GM18907 (cell line): ENCODE data around the gene SAG.
"Not testable (repeated sequence)": the region's sequence is repeated elsewhere in the genome, so short reads cannot be mapped to it uniquely, and the experiment has no call there.

ENCODE experiments used
- ATAC-seq: cut with Tn5 transposase; IDR thresholded peaks from one replicate; pipeline ENCODE4 v1.9.1; 2021; ENCODE audit warnings: mild to moderate bottlenecking, moderate library complexity; ENCODE audit not compliant: unreplicated experiment

SAG gene

DNA sequence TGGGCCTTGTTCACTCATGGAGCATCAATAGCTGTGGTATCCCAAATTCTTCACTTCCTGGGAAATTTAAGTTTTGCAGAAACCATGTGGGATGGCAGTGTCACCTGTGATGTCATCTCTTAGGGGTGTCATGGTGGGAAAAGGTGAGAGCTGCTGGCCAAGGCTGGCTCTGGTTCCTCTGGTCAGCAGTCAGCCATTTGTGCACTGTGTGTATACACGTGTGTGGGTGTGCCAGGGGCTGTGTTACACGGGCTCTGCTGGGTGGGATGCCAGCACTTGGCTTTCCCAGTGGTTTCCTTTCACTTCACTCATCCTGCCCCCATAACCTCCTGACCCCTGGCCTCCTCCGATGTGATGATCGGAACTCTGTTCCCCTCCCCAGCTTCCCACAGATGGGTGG, 21.3 kb downstream of the SAG start:
- no peak for ATAC-seq

DNA sequence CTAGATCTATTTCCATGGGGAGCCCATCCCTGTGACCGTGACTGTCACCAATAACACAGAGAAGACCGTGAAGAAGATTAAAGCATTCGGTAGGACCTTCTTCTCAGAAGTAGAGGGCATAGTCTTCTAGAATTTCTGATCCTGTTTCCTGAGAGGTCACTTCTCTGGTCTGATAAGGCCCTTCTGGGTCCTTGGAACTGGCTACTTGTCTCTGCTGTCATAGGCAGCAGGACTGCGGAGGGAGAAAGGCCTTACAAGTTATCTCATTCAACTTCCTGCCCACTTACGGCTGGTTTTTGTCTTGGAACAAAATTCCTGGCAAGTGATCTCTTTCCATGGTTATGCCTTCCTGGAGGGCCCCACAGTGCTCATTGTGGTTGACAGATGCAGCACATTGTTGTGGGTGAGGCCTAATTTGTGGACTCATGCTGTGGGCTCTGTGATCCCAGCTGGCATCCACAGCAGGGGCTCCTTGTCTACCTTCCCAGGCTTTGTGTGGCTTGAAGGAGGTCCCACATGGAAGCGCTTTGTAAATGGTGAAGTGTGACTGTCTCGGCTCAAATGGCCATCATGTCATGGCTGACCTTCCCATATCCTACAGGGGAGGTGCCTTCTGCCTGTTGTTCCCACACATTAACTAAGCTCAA, 22.0 kb downstream of the SAG start:
- no peak for ATAC-seq

DNA sequence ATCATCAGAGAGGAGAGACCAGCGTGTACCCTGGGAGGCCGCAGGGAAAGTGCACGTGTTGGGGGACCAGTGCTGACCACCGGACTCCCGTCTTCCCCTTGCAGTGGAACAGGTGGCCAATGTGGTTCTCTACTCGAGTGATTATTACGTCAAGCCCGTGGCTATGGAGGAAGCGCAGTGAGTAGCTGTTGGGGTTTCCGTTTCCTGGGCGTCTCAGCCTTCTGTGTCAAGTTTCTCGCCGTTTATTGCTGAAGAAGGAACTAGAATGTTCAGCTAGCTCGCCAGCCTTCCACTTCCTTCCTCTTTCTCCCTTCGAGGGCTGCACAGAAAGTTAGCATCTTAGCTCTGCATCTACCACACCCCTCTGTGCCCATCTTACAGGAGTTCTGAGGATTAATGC, 23.9 kb downstream of the SAG start:
- ATAC-seq, result peak; percentile 85

DNA sequence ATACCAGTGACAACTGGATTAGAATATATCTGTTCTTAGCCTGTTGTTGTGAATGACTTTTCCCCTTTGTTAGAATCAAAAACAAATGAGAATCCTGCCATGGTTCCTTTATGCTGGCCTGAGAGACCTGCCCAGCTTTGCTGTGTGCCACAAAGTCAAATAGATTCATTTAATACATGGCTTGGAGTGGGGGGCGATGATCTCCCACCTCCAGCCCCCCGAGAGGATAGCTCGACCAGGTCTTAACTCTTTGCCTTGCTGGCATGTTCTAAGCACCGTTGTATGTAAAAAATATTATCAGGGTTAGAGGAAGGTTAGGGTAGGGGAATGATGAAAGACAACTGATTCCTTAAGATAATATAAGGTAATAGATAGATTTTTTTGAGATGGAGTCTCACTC, 24.5 kb downstream of the SAG start:
- no peak for ATAC-seq

DNA sequence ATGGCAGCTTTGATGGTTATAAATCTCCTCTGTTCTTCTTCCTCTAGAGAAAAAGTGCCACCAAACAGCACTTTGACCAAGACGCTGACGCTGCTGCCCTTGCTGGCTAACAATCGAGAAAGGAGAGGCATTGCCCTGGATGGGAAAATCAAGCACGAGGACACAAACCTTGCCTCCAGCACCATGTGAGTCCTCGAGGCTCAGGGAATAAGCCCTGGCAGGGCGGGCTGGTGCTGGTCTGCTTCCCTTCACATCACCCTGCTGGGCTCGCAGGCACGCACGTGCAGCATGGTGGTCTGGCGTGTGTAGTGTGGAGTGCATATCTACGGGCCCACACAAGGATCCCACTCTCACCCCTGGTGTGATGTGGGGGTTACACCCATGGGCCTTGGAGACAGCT, 27.3 kb downstream of the SAG start:
- no peak for ATAC-seq

DNA sequence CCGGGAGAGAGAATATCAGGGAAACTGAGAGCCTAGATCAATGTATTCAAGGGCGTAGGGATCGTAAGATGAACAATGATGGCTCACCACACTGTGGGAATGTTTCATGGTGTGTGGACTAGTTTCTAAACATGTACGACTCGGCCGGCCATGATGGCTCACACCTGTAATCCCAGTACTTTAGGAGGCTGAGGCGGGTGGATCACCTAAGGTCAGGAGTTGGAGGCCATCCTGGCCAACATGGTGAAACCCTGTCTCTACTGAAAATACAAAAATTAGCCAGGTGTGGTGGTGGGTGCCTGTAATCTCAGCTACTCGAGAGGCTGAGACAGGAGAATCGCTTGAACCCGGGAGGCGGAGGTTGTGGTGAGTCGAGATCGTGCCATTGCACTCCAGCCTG, 28.5 kb downstream of the SAG start:
- ATAC-seq, result not testable (repeated sequence)

DNA sequence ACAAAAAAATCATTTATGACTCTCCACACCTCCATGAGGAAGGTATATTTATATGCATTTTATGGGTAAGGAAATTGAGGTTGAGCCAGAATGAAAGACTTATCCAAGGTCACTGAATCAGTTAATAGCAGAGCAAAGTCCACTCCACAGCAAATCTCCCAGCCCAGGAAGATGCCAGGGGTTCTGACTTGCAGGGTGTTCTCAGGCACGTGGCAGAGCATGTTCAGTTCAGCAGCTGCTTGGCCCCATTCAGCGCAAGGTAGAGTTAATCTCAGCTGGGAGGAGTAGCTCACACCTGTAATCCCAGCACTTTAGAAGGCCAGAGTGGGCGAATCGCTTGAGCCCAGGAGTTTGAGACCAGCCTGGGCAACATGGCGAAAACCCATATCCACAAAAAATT, 28.9 kb downstream of the SAG start:
- ATAC-seq, result no peak

DNA sequence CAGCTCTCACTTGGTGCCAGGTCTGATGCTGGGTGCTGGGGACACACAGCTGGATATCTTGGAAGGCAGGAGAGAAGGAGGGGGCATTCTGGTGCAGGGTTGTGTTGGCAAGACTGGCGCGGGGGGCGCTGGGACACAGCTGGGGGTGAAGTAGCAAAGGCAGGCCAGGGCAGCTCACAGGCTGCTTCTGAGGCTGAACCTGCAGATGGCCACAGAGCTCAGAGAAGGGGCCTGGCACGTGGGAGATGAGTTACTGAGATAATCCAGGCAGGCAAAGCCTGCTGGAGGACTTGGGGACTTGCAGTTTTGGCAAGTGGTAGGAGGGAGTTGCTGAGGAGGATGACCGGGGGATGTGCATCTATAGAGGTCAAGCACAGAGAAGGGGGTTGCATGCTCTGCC, 30.4 kb downstream of the SAG start:
- ATAC-seq, result no peak

DNA sequence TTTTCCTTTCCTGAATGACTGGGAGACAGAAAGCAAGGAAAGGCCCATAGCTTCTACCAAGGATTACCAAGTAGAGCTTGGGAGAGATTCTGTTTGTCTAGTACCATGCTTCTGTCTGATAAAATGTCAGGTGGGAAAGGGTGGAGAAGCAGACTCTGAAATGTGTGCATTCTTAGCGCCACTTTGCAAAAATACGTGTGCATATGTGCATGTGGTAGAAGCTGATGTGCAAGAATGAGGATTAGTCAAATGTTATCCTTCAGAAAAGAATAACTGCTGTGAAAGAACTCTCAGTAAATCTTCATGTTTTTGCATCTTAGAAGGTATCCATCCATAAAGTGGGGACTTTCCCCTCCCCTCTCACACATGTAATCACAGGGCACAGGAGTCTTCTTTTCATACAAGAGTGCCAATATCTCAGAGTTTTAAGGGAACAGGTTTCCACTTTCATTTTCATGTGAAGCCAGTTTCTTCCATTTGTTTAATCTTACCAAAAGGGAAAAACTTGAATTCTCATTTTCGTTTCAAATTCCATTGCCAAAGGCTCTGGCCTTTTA, 31.3 kb downstream of the SAG start:
- no peak for ATAC-seq

DNA sequence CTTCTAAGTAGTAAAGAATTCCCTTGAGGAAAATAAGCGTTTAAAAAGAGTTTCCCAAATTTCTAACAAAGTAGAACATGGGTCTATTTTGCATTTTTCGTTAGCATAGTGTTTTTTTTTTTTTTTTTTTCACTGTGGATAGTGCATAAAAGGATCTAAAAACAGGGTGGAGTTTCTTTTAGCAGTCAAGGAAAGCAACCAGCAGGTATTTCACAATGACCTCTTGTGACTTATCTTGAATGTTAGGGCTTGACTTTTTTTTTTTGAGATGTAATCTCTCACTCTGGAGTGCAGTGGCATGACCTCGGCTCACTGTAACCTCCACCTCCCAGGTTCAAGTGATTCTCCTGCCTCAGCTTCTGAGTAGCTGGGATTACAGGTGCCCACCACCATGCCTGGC, 31.8 kb downstream of the SAG start:
- no peak for ATAC-seq

DNA sequence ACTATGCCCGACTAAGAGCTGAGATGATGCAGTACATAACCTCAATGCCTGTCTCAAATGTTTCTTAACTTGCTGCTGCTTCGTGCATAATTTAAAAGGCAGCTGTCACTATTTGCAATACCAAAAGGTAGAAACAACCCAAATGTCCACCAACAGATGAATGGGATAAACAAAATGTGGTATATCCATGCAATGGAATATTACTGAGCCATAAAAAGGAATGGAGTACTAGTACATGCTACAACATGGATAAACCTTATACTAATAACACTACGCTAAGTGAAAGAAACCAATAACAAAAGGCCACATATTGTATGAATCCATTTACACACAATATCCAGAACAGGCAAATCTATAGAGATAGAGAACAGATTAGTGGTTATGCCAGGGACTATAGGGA, 33.7 kb downstream of the SAG start:
- no peak for ATAC-seq

DNA sequence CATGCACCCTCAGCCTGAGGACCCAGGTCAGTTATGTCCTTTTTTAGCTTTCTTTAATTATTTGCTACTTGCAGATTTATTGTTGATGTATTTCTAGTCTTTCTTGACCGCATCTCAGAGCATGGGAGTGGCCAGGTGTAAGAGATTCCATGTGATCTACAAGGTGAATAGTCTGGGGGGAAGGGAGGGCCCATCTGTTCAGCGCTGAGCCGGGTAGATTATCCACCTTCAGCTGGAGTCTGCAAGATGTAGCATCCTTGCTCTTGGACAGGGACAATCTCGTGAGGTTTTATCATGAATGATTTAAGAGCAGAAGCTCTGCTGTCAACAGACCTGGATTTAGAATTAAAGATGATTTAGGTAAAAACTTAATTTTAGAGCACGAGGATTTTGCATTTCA, 34.7 kb downstream of the SAG start:
- no peak for ATAC-seq

DNA sequence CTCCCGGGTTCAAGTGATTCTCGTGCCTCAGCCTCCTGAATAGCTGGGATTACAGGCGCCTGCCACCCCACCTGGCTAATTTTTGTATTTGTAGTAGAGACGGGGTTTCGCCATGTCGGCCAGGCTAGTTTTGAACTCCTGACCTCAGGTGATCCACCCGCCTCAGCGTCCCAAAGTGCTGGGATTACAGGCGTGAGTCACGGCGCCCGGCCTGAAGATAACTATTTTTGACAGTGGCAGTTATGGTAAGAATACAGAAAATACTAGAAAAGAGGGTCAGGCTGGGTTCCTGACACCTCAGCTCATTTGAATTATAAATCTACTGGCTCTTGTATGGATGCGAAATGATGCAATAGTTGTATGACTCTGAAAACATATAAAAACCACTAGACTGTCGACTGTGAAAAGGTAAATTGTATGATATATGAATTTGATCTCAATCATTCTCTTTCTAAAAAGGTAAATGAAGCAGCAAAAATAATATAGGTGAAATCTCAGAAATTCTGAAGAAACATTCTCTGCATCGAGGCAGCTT, 35.6 kb downstream of the SAG start:
- ATAC-seq, result no peak

DNA sequence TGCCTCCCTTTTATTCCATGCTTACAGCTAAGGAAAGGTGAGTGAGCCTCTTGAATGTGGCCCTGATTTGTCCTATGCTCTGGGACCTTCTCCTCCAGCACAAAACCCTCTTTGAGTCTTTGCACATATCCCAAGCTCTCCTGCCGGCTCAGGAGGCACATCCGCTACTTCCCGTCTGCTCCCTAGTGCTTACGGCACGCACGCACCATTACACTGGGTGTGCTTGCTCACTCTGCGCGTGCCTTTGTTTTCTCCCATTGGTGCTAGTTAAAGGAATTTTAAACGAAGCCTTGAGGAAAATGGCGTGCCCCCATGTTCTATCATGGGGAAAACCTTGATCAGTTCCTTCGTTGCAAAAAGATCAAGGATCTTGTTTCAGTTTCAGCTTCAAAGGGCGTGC, 38.8 kb downstream of the SAG start:
- ATAC-seq, result no peak

DNA sequence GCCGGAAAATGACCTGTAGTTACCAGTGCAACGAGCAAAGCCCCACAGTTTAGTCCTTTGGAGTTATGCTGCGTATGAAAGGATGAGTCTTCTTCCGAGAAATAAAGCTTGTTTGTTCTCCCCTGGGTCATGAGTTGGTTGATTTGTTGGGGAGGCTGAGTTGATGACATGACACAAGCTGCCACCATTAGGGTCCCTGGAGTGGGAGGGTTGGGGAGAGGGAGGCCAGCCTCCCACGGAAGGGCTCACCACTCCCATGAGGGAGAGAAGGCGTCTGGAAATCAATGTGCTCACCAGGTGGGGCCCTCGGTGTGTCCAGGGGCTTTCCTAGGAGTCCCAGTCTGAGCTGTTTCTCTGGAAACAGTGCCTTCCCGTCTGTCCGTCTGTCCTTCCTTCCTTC, 39.3 kb downstream of the SAG start:
- ATAC-seq, result no peak

DNA sequence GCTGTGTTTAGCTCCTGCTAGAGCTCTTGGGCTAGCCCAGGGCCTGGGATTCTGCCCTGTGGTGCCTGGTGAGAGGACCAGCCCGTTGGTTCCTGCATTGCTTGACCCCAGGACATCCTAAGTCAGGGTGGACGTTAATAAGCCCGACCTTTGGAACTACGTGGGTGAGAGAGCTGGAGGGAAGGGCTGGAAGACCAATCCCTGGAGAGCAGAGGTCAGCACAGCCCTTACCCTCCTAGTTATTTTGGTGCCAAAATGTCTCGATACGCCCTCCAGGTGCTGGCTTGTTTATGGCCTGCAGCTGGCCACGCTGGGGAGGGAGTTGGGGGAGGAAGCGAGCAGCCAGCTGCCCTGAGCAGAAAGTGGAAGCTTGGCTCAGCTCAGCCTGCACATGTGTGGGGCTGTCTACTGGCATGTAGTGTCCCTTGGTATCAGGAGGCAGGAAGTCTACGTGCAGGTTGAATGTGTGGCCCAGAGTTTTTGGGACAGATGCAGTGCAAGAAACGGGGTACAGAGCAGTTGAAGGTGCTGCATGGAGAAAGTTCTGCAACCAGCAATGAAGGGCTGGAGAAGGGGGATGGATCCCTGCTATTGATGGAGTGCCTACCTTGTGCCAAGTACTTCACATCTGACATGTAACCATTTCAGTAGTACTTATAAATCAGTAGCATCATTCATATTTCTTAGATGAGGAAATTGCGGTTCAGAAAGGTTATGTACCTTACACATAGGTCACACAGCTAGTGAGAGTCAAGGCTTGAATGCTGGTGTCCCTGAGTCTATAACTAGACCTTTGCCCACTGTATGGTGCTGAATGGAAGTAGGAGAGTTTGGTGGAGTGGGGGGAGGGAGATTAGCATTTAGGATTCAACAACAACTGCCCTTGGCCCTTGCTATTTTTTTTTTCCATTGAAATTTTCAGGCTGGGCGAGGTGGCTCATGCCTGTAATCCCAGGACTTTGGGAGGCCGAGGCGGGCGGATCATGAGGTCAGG, 41.7 kb downstream of the SAG start:
- ATAC-seq, result peak; percentile 63

DNA sequence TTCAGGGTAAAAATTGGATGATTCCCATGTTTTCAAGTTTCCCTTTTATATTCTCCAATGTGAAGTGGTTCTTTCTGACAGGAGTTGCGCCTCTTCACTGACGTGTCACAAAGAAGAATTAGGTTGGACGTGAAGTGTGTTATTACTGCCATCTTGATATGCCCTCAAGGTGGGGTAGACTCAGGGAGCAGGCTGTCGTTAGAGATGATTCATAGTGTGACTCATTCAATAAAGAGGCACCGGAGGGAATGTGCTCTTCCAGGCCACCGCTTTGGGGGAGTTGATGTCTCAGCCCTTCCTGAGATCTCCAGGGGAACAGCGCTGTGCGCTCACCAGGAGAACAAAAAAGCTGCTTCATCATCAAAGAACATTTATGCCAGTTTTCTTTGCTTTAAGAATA, 43.1 kb downstream of the SAG start:
- no peak for ATAC-seq

DNA sequence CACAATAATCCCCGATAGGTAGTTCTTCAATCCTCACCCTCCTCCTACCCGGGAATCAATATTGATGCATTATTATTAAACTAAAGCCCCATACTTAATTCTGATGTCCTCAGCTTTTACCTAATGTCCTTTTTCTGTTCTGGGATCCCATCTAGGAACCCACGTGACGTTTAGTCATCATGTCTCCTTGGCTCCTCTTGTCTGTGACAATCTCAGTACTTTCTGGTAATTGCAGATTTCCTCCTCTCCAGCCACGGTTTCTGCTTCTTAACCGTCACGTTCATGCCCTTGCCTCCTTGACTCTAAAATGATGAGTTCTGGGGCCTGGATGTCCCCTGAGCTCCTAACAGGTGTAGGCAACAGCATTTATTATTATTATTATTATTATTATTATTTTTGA, 43.8 kb downstream of the SAG start:
- no peak for ATAC-seq

DNA sequence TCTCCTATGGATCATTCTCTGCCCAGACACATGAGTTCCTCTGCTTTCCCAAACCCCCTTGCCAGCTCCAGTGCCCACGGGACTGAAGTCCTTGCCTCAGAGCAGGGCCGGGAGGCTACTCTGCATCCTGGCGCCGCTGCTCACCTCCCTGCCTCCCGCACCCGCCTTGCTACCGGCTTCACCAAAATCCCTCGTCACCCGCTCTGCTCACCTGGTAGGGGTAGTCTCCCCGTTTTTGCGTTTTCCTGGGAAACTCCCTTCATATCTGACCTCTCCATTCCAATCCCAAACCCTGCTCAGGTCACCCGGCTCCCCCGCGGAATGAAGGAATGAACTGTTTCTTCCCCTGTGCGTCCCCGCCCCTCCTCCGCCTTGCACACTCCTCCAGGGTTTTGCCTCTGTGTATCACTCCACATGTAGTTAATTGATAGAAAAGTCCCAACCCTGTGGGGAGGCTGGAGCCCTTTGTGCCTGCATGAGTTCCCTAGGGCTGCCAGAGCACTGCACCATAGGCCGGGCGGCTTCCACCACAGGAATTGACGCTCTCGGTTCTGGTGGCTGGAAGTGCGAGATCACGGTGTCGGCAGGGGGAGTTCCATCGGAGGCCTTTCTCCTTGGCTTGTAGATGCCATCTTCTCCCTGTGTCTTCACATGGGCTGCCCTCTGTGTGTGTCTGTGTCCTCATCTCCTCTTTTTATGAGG, 44.7 kb downstream of the SAG start:
- no peak for ATAC-seq

DNA sequence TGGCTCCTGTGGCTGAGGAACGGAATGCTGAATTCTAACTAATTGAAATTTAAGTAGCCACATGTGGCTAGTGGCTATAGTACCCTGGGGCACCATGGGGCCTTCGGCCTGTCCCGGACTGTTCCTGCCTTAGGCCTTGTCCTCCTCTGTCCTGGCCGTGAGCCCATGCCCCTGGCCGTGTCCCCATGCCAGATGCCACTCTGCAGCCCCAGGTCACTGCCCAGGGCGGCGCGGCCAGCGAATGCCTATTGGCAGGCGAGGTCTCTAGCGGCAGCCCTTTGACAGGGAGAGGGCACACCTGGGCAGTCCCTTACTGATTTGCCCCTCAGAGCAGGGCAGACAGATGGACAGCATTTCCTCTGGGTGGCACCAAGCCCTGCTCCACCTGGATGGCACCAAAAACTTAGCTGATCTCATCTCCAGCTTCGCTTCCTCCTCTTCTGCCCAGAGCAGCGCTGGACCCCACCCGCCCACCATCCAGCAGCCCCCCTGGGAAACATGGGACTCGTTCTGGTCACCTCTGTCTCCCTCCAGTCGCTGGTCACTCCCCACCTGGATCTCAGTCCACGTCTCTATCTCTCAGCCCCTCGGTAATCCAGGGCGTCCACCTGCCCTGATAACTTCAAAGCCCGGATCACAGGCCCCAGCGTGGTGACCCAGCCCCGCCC, 45.6 kb downstream of the SAG start:
- no peak for ATAC-seq
